Measurements from ENCODE around the gene NODAL.

Gene NODAL

DNA sequence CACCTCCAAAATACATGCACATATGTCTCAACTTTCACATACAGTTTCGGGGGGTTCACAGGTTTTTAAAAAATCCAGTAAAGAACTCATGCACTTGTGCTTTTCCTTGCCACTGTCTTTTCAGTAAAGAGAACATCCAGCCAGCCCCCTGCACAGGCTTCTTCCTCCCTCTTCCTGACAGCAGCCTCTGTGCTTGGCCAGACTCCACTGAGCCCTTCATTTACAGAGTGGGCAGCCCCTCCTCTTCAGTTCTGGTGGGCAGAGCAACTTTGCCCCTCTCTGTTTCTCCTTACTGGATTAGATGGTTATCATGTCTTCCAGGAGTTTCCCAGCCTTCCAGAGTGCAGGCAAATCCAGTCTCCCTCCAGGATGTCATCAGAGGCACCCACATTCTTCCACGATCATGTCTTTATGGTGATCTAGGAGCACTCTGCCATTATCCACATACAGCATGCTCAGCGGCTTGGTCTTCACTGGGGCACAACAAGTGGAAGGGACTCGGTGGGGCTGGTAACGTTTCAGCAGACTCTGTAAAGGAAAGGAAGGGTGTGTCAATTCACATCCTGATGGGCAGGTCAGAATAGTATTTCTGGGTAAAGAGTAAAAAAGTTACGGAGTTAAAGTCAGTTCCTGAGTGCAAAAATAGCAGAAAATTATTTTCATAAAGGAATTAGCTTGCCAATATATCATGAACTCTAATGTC lies 8.8 kb downstream of the NODAL start:
- DNase-seq = no peak
- Histone ChIP-seq H4K91ac (ENCODE audit: low read depth, low read length) (no peak overlapping the region), H3K4ac (ENCODE audit: low read depth, low read length) (no peak overlapping the region), H3K18ac (ENCODE audit: low read length) (no peak overlapping the region), H3K9ac (ENCODE audit: low read length) (no peak overlapping the region), H2BK5ac (ENCODE audit: low read depth, low read length, poor library complexity) (no peak overlapping the region), H3K9me3 (ENCODE audit: insufficient read depth, low read depth, low read length) (no peaks in the 10 kb centered on the region), H3K36me3 (ENCODE audit: control insufficient read depth in 1 of 2, insufficient read depth in 2 of 2, low read length in 2 of 2) (peaks cover 10 to 21% of the 10 kb centered on the region in 2 experiments), H3K27ac (ENCODE audit: low read depth, low read length) (no peak overlapping the region), H2BK12ac (ENCODE audit: low read length) (no peak overlapping the region), H4K12ac (ENCODE audit: low read depth, low read length) (no peak overlapping the region), H2AFZ (ENCODE audit: insufficient read depth, low read length, poor library complexity) (no peak overlapping the region), H3K14ac (ENCODE audit: low read length) (no peak overlapping the region), H3K27me3 (ENCODE audit: insufficient read depth, low read length) (no peaks in the 10 kb centered on the region), H3K79me2 (ENCODE audit: control insufficient read depth, insufficient read depth, low read length, poor library complexity) (no peaks in the 10 kb centered on the region), H3K4me3 (ENCODE audit: low read depth, low read length) (no peak overlapping the region), H3K4me2 (ENCODE audit: low read length) (no peak overlapping the region), H2BK120ac (ENCODE audit: insufficient read depth, low read length, poor library complexity) (no peak overlapping the region), H3K23ac (ENCODE audit: low read length) (peak overlapping the region; percentile 17), H4K8ac (ENCODE audit: low read depth, low read length) (no peak overlapping the region), H3K79me1 (ENCODE audit: low read length) (no peaks in the 10 kb centered on the region), H3K4me1 (ENCODE audit: control insufficient read depth in 1 of 2, insufficient read depth in 2 of 2, low read length in 2 of 2) (peaks cover 0 to 2% of the 10 kb centered on the region in 2 experiments), H2AK5ac (ENCODE audit: low read length) (no peak overlapping the region)
- WGBS (ENCODE audit: extremely low coverage, insufficient coverage, insufficient read length) = no CpG with 5 or more reads among the region's 6 CpGs

DNA sequence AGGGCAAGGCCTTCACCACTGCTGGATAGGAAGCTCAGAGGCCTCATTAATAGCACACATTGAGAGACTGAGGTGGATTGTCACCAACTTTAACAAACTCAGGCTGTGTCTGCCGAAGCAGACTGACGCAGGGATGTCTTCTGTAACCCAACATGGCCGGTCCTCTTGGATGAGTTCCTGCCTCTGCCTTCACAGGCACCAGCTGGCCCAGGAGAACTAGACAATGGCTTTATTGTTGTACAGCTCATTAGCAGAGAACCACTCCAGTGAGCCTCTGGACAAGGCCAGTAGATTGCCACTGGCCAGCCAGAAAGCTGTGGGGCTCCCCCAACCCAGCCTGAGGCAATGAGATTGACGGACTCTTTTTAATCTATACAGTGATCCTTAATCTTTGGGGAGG lies 9.4 kb downstream of the NODAL start:
- H3K4me2 ChIP-seq (ENCODE audit: low read length) = no peak overlapping the region
- H3K27me3 ChIP-seq (ENCODE audit: insufficient read depth, low read length) = no peaks in the 10 kb centered on the region
- H2AK5ac ChIP-seq (ENCODE audit: low read length) = no peak overlapping the region
- H2AFZ ChIP-seq (ENCODE audit: insufficient read depth, low read length, poor library complexity) = no peak overlapping the region
- no peak overlapping the region for H3K9ac ChIP-seq (ENCODE audit: low read length)
- no peaks in the 10 kb centered on the region for H3K79me1 ChIP-seq (ENCODE audit: low read length)
- no peak overlapping the region for H3K18ac ChIP-seq (ENCODE audit: low read length)
- no peaks in the 10 kb centered on the region for H3K9me3 ChIP-seq (ENCODE audit: insufficient read depth, low read depth, low read length)
- H3K27ac ChIP-seq (ENCODE audit: low read depth, low read length) = no peak overlapping the region
- H4K91ac ChIP-seq (ENCODE audit: low read depth, low read length) = no peak overlapping the region
- peaks cover 0 to 2% of the 10 kb centered on the region in 2 experiments for H3K4me1 ChIP-seq (ENCODE audit: control insufficient read depth in 1 of 2, insufficient read depth in 2 of 2, low read length in 2 of 2)
- no peak overlapping the region for H2BK12ac ChIP-seq (ENCODE audit: low read length)
- WGBS (ENCODE audit: extremely low coverage, insufficient coverage, insufficient read length) = no CpG with 5 or more reads among the region's 4 CpGs
- no peak overlapping the region for H3K4me3 ChIP-seq (ENCODE audit: low read depth, low read length)
- no peak overlapping the region for H3K14ac ChIP-seq (ENCODE audit: low read length)
- H2BK5ac ChIP-seq (ENCODE audit: low read depth, low read length, poor library complexity) = no peak overlapping the region
- H3K79me2 ChIP-seq (ENCODE audit: control insufficient read depth, insufficient read depth, low read length, poor library complexity) = no peaks in the 10 kb centered on the region
- no peak overlapping the region for H3K23ac ChIP-seq (ENCODE audit: low read length)
- no peak for DNase-seq
- H2BK120ac ChIP-seq (ENCODE audit: insufficient read depth, low read length, poor library complexity) = no peak overlapping the region
- H3K36me3 ChIP-seq (ENCODE audit: control insufficient read depth in 1 of 2, insufficient read depth in 2 of 2, low read length in 2 of 2) = peaks cover 10 to 25% of the 10 kb centered on the region in 2 experiments
- no peak overlapping the region for H3K4ac ChIP-seq (ENCODE audit: low read depth, low read length)
- no peak overlapping the region for H4K12ac ChIP-seq (ENCODE audit: low read depth, low read length)
- H4K8ac ChIP-seq (ENCODE audit: low read depth, low read length) = no peak overlapping the region

DNA sequence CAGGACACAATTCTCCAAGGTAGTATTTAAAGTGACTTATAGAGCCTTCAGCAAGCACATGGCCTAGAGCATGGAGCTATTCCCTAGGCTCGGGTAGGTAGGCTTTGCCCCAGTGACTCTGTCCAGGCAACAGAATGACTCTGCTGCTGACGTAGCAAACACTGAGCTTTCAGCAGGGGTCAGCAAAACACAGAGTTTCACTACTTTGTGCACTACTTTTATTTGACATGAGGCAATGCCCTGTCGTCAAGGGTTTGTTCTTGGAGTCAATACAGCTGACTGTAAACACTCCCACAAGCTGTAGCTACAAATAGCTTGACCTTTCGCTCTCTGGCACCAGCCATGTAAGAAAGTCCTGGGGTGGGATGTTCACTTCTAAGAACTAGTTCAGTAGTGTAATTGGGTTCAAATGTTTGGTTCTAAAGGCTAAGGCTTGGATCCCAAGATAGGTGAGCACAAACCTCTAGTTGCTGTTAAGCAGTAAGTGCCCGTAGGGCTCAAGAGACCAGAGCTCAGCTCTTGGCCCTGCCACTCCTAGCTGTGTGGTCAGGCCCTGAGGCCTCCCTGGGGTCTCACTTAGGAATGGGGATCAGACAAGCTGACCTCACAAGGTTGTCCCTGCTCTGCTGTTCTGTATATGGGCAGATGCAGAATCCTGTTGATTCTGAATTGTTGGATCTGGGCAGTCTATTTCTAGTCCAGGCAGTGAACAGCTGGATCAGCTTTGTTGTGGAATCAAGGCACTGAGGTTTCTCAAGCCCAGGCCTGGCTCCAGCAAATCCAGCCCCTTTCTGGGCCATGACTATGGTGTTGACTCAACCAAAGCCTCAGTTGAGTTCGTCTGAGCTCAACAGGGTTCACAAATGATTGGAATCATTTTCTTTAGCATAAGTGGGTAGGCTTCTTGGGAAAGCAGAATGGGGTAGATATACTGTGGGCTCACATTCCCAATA lies 10.7 kb downstream of the NODAL start:
- Histone ChIP-seq H3K9ac (ENCODE audit: low read length) (no peak overlapping the region), H3K27ac (ENCODE audit: low read depth, low read length) (no peak overlapping the region), H3K4me2 (ENCODE audit: low read length) (no peak overlapping the region), H3K36me3 (ENCODE audit: control insufficient read depth in 1 of 2, insufficient read depth in 2 of 2, low read length in 2 of 2) (peaks cover 12 to 29% of the 10 kb centered on the region in 2 experiments), H2BK12ac (ENCODE audit: low read length) (no peak overlapping the region), H3K27me3 (ENCODE audit: insufficient read depth, low read length) (no peaks in the 10 kb centered on the region), H4K91ac (ENCODE audit: low read depth, low read length) (no peak overlapping the region), H3K4ac (ENCODE audit: low read depth, low read length) (no peak overlapping the region), H2BK5ac (ENCODE audit: low read depth, low read length, poor library complexity) (no peak overlapping the region), H3K14ac (ENCODE audit: low read length) (no peak overlapping the region), H2AFZ (ENCODE audit: insufficient read depth, low read length, poor library complexity) (no peak overlapping the region), H4K12ac (ENCODE audit: low read depth, low read length) (no peak overlapping the region), H3K79me2 (ENCODE audit: control insufficient read depth, insufficient read depth, low read length, poor library complexity) (no peaks in the 10 kb centered on the region), H4K8ac (ENCODE audit: low read depth, low read length) (no peak overlapping the region), H3K18ac (ENCODE audit: low read length) (no peak overlapping the region), H3K4me1 (ENCODE audit: control insufficient read depth in 1 of 2, insufficient read depth in 2 of 2, low read length in 2 of 2) (peaks cover 0 to 2% of the 10 kb centered on the region in 2 experiments), H3K23ac (ENCODE audit: low read length) (no peak overlapping the region), H3K79me1 (ENCODE audit: low read length) (no peaks in the 10 kb centered on the region), H2AK5ac (ENCODE audit: low read length) (no peak overlapping the region), H3K9me3 (ENCODE audit: insufficient read depth, low read depth, low read length) (no peaks in the 10 kb centered on the region), H2BK120ac (ENCODE audit: insufficient read depth, low read length, poor library complexity) (no peak overlapping the region), H3K4me3 (ENCODE audit: low read depth, low read length) (no peak overlapping the region)
- WGBS (ENCODE audit: extremely low coverage, insufficient coverage, insufficient read length) = no CpG with 5 or more reads among the region's 6 CpGs
- DNase-seq = peak in 1 of 2 donors; percentile 19

DNA sequence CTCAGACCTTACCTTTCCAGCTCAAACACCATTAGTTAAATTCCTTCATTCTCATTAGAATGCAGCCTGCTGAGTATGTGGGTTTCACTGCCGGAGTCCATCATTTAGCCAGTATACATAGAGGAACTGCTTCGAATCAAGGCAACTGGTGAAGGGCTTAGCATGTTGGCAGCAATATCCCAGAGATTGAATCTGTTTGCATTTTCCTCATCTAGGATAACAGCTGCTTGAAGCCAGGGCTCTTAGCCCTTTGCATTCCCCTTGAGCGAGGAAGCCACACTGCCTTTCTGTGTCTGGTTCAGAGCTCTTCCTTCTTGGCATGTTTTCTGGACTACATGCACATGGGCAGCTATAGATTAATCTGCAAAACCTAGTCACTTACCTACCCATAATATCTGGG lies 14.7 kb downstream of the NODAL start:
- H3K27me3 ChIP-seq (ENCODE audit: insufficient read depth, low read length) = no peaks in the 10 kb centered on the region
- H3K4me2 ChIP-seq (ENCODE audit: low read length) = no peak overlapping the region
- H2BK120ac ChIP-seq (ENCODE audit: insufficient read depth, low read length, poor library complexity) = no peak overlapping the region
- no peak overlapping the region for H4K8ac ChIP-seq (ENCODE audit: low read depth, low read length)
- H3K9ac ChIP-seq (ENCODE audit: low read length) = no peak overlapping the region
- no peak overlapping the region for H3K4me3 ChIP-seq (ENCODE audit: low read depth, low read length)
- no peak overlapping the region for H4K12ac ChIP-seq (ENCODE audit: low read depth, low read length)
- H2BK12ac ChIP-seq (ENCODE audit: low read length) = no peak overlapping the region
- no peak overlapping the region for H2BK5ac ChIP-seq (ENCODE audit: low read depth, low read length, poor library complexity)
- H2AFZ ChIP-seq (ENCODE audit: insufficient read depth, low read length, poor library complexity) = no peak overlapping the region
- peaks cover 0 to 2% of the 10 kb centered on the region in 2 experiments for H3K4me1 ChIP-seq (ENCODE audit: control insufficient read depth in 1 of 2, insufficient read depth in 2 of 2, low read length in 2 of 2)
- H3K23ac ChIP-seq (ENCODE audit: low read length) = no peak overlapping the region
- H3K36me3 ChIP-seq (ENCODE audit: control insufficient read depth in 1 of 2, insufficient read depth in 2 of 2, low read length in 2 of 2) = peaks cover 16 to 55% of the 10 kb centered on the region in 2 experiments
- WGBS (ENCODE audit: extremely low coverage, insufficient coverage, insufficient read length) = no CpG with 5 or more reads among the region's 3 CpGs
- no peak overlapping the region for H2AK5ac ChIP-seq (ENCODE audit: low read length)
- no peak overlapping the region for H3K4ac ChIP-seq (ENCODE audit: low read depth, low read length)
- no peaks in the 10 kb centered on the region for H3K9me3 ChIP-seq (ENCODE audit: insufficient read depth, low read depth, low read length)
- H4K91ac ChIP-seq (ENCODE audit: low read depth, low read length) = no peak overlapping the region
- H3K14ac ChIP-seq (ENCODE audit: low read length) = no peak overlapping the region
- H3K79me2 ChIP-seq (ENCODE audit: control insufficient read depth, insufficient read depth, low read length, poor library complexity) = no peaks in the 10 kb centered on the region
- DNase-seq = no peak
- no peak overlapping the region for H3K27ac ChIP-seq (ENCODE audit: low read depth, low read length)
- no peaks in the 10 kb centered on the region for H3K79me1 ChIP-seq (ENCODE audit: low read length)
- no peak overlapping the region for H3K18ac ChIP-seq (ENCODE audit: low read length)
